SK-N-SH treated with all-trans-retinoic acid at 6 μM for 48 hours (cell line): ENCODE data around the gene RASA2.

ENCODE experiments used
- CSRNP3 ChIP-seq: fragments of 250-450 bp; sonication (Bioruptor Pico); IDR thresholded peaks from 2 replicates; pipeline ENCODE4 v1.5.1; 2021; ENCODE audit warnings: mild to moderate bottlenecking, moderate library complexity
- OSR1 ChIP-seq: fragments of 250-450 bp; sonication (Bioruptor Pico); IDR thresholded peaks from 2 replicates; pipeline ENCODE4 v1.8.0; 2022; ENCODE audit warnings: moderate library complexity, mild to moderate bottlenecking, inconsistent platforms
- PATZ1 ChIP-seq: fragments of 250-450 bp; sonication (Bioruptor Pico); IDR thresholded peaks from 2 replicates; pipeline ENCODE4 v1.8.0; 2020; ENCODE audit warnings: mild to moderate bottlenecking, moderate library complexity, borderline replicate concordance
- SNAI2 ChIP-seq: fragments of 250-450 bp; sonication (Bioruptor Pico); IDR thresholded peaks from 2 replicates; pipeline ENCODE4 v1.5.0; 2020; ENCODE audit warnings: mild to moderate bottlenecking, moderate library complexity
- ZFP30 ChIP-seq: fragments of 450-650 bp; formaldehyde crosslinking; IDR thresholded peaks from 2 replicates; pipeline ENCODE4 v1.5.0; 2022; ENCODE audit warnings: mild to moderate bottlenecking, moderate library complexity

DNA sequence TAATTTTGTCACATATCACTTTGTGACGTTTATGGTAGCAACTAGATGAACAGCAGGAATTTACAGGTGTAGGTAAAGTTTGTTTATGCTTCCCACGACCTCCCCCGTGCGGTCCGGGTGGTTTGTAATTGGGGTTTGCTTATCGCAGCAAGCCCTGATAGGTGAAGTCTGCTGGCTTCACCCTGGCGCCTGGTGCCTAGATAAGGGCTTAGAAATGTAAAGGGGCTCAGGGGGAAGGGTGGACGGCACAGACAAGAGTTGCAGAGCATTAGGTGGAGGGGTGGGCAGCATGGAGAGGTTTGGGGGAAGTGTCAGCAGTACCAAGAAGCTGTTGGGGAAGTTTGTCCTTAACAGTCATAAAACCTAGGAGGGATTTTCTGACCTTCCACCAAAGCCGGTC is 143.1 kb downstream of the RASA2 start:
- TF ChIP-seq PATZ1 (CRISPR knock-in tag) = no peak
- no peak for TF ChIP-seq ZFP30 (CRISPR knock-in tag)
- TF ChIP-seq SNAI2 (CRISPR knock-in tag) = no peak
- no peak for TF ChIP-seq OSR1 (CRISPR knock-in tag)
- no peak for TF ChIP-seq CSRNP3 (CRISPR knock-in tag)
